HG03135 (cell line): ENCODE results near the gene BIRC7.

Source experiments
- ATAC-seq: cut with Tn5 transposase; IDR thresholded peaks from one replicate; pipeline ENCODE4 v1.9.1; 2021; ENCODE audit warnings: mild to moderate bottlenecking, moderate library complexity; ENCODE audit not compliant: unreplicated experiment

Gene BIRC7

GRCh38 chr20:63235399-63235983 lies at the start of gene BIRC7:
TSS of gene BIRC7 (plus strand) at chr20:63235905. CDS start at chr20:63236097, 192 bp downstream.
- no peak for ATAC-seq

GRCh38 chr20:63186084-63186483 lies 49.6 kb upstream of the BIRC7 start:
- no peak for ATAC-seq

GRCh38 chr20:63186528-63187316 lies 49.0 kb upstream of the BIRC7 start:
- no peak for ATAC-seq

GRCh38 chr20:63187338-63188158 lies 48.2 kb upstream of the BIRC7 start:
- ATAC-seq = no peak

GRCh38 chr20:63188159-63188442 lies 47.6 kb upstream of the BIRC7 start:
- no peak for ATAC-seq

GRCh38 chr20:63188641-63189321 lies 46.9 kb upstream of the BIRC7 start:
- no peak for ATAC-seq

- ATAC-seq = no peak
These were observed 46.4 kb upstream of the BIRC7 start for GRCh38 chr20:63189322-63189642.

- no peak for ATAC-seq
These were observed 45.7 kb upstream of the BIRC7 start for GRCh38 chr20:63189846-63190559.

GRCh38 chr20:63190828-63191227 lies 44.9 kb upstream of the BIRC7 start:
- ATAC-seq = no peak

GRCh38 chr20:63191400-63191799 lies 44.3 kb upstream of the BIRC7 start:
- no peak for ATAC-seq

GRCh38 chr20:63192721-63193120 lies 43.0 kb upstream of the BIRC7 start:
- no peak for ATAC-seq

GRCh38 chr20:63194007-63194796 lies 41.5 kb upstream of the BIRC7 start:
- no peak for ATAC-seq

GRCh38 chr20:63194797-63195173 lies 40.9 kb upstream of the BIRC7 start:
- ATAC-seq = no peak

GRCh38 chr20:63196768-63197470 lies 38.8 kb upstream of the BIRC7 start:
- ATAC-seq = no peak

- no peak for ATAC-seq
These were observed 37.1 kb upstream of the BIRC7 start for GRCh38 chr20:63198606-63199005.

GRCh38 chr20:63202021-63202420 lies 33.7 kb upstream of the BIRC7 start:
- ATAC-seq = no peak

- no peak for ATAC-seq
These were observed 32.7 kb upstream of the BIRC7 start for GRCh38 chr20:63202811-63203526.

- ATAC-seq = no peak
These were observed 31.3 kb upstream of the BIRC7 start for GRCh38 chr20:63204362-63204761.

GRCh38 chr20:63205896-63206295 lies 29.8 kb upstream of the BIRC7 start:
- ATAC-seq = no peak
